HG02610 (cell line): ENCODE results near the gene TMPRSS7.
A peak's percentile ranks its signal among the peaks of the same experiment; 100 is the strongest.

Experiments used
- ATAC-seq: cut with Tn5 transposase; IDR thresholded peaks from one replicate; pipeline ENCODE4 v1.9.1; 2021; ENCODE audit warnings: mild to moderate bottlenecking, moderate library complexity; ENCODE audit not compliant: unreplicated experiment

The TMPRSS7 gene

GRCh38 chr3:112034436-112034835 lies at the start of gene TMPRSS7:
TMPRSS7 (plus strand) TSS chr3:112034736; CDS start chr3:112034846, 110 bp downstream.
- no peak for ATAC-seq

- ATAC-seq, result no peak
These were observed 47.7 kb upstream of the TMPRSS7 start for GRCh38 chr3:111986800-111987199.

- ATAC-seq, result peak; percentile 82
These were observed 45.4 kb upstream of the TMPRSS7 start for GRCh38 chr3:111989061-111989678.

GRCh38 chr3:111993038-111993437 lies 41.5 kb upstream of the TMPRSS7 start:
- ATAC-seq, result no peak

GRCh38 chr3:111998636-111999483 lies 35.7 kb upstream of the TMPRSS7 start, which contains the start of gene TAGLN3:
TAGLN3 (plus strand) TSS chr3:111998922; CDS start chr3:111999423, 501 bp downstream.
- peak; percentile 42 for ATAC-seq

GRCh38 chr3:111999484-112000324 lies 34.8 kb upstream of the TMPRSS7 start:
- no peak for ATAC-seq

GRCh38 chr3:112000367-112000771 lies 34.2 kb upstream of the TMPRSS7 start:
- ATAC-seq, result no peak

- ATAC-seq, result no peak
These were observed 33.6 kb upstream of the TMPRSS7 start for GRCh38 chr3:112000966-112001365.

- no peak for ATAC-seq
These were observed 33.0 kb upstream of the TMPRSS7 start for GRCh38 chr3:112001526-112001925.

GRCh38 chr3:112002096-112002971 lies 32.2 kb upstream of the TMPRSS7 start:
- ATAC-seq, result no peak

GRCh38 chr3:112003321-112004080 lies 31.0 kb upstream of the TMPRSS7 start:
- no peak for ATAC-seq

- ATAC-seq, result no peak
These were observed 30.3 kb upstream of the TMPRSS7 start for GRCh38 chr3:112004187-112004586.

GRCh38 chr3:112004669-112005068 lies 29.9 kb upstream of the TMPRSS7 start:
- ATAC-seq, result no peak

GRCh38 chr3:112005091-112005672 lies 29.4 kb upstream of the TMPRSS7 start:
- ATAC-seq, result no peak

GRCh38 chr3:112007633-112008032 lies 26.9 kb upstream of the TMPRSS7 start:
- ATAC-seq, result no peak

GRCh38 chr3:112009670-112010069 lies 24.9 kb upstream of the TMPRSS7 start:
- ATAC-seq, result no peak

GRCh38 chr3:112010636-112011035 lies 23.9 kb upstream of the TMPRSS7 start:
- ATAC-seq, result no peak

- ATAC-seq, result no peak
These were observed 23.1 kb upstream of the TMPRSS7 start for GRCh38 chr3:112011376-112011940.
